HepG2 (cell line): ENCODE results near the gene EBF4. TPM values are rescaled to one million over a fixed set of nuclear protein-coding genes. Genes with fewer than 3 reads are reported as not detected.

Experiments used
- AHR ChIP-seq: IDR thresholded peaks from 2 replicates; pipeline ENCODE4 v1.6.1; 2018; ENCODE audit warnings: missing genetic modification reagents, missing compliant biosample characterization
- FOXC1 ChIP-seq: sonication (generic); formaldehyde crosslinking; IDR thresholded peaks from 2 replicates; pipeline ENCODE4 v1.8.0; 2022; ENCODE audit warnings: mild to moderate bottlenecking, missing genetic modification reagents, borderline replicate concordance
- HDAC6 ChIP-seq: fragments of 200-600 bp; sonication (generic); IDR thresholded peaks from 2 replicates; pipeline ENCODE4 v1.7.0; 2017; ENCODE audit warnings: mild to moderate bottlenecking, antibody characterized with exemption, low read length, low read depth
- HES4 ChIP-seq: sonication (generic); formaldehyde crosslinking; IDR thresholded peaks from 2 replicates; pipeline ENCODE4 v1.9.0; 2021; ENCODE audit warnings: mild to moderate bottlenecking, missing genetic modification reagents, borderline replicate concordance
- KDM6A ChIP-seq: IDR thresholded peaks from 2 replicates; pipeline ENCODE4 v1.6.1; 2016; ENCODE audit warnings: low read depth
- LRRFIP1 ChIP-seq: sonication (generic); formaldehyde crosslinking; conservative IDR thresholded peaks from 2 replicates; pipeline ENCODE4 v1.4.0; 2020; ENCODE audit warnings: missing genetic modification reagents
- NFE2L1 ChIP-seq: sonication (generic); formaldehyde crosslinking; IDR thresholded peaks from 2 replicates; pipeline ENCODE4 v1.4.0; 2020; ENCODE audit warnings: missing genetic modification reagents, mild to moderate bottlenecking, borderline replicate concordance
- NPAS2 ChIP-seq: sonication (generic); formaldehyde crosslinking; IDR thresholded peaks from 2 replicates; pipeline ENCODE4 v1.8.0; 2022; ENCODE audit warnings: mild to moderate bottlenecking, missing genetic modification reagents, borderline replicate concordance
- PBX3 ChIP-seq: sonication (generic); formaldehyde crosslinking; IDR thresholded peaks from 2 replicates; pipeline ENCODE4 v1.8.1; 2023; ENCODE audit warnings: missing genetic modification reagents, inconsistent platforms, borderline replicate concordance
- REXO4 ChIP-seq: sonication (generic); formaldehyde crosslinking; IDR thresholded peaks from 2 replicates; pipeline ENCODE4 v1.8.0; 2022; ENCODE audit warnings: missing genetic modification reagents, mild to moderate bottlenecking, borderline replicate concordance
- SMYD3 ChIP-seq: sonication (generic); formaldehyde crosslinking; IDR thresholded peaks from 2 replicates; pipeline ENCODE4 v1.8.1; 2023; ENCODE audit warnings: mild to moderate bottlenecking, missing genetic modification reagents
- SNAI1 ChIP-seq: sonication (generic); formaldehyde crosslinking; IDR thresholded peaks from 2 replicates; pipeline ENCODE4 v1.5.0; 2020; ENCODE audit warnings: mild to moderate bottlenecking, missing genetic modification reagents, borderline replicate concordance
- TGIF2 ChIP-seq: IDR thresholded peaks from 2 replicates; pipeline ENCODE4 v1.6.1; 2016; ENCODE audit warnings: control low read depth, missing compliant biosample characterization
- THAP7 ChIP-seq: sonication (generic); formaldehyde crosslinking; IDR thresholded peaks from 2 replicates; pipeline ENCODE4 v1.8.1; 2023; ENCODE audit warnings: mild to moderate bottlenecking, missing genetic modification reagents
- ZFYVE20 ChIP-seq: sonication (generic); formaldehyde crosslinking; IDR thresholded peaks from 2 replicates; pipeline ENCODE4 v1.8.0; 2023; ENCODE audit warnings: low read depth, mild to moderate bottlenecking, moderate library complexity, missing genetic modification reagents, borderline replicate concordance
- ZNF136 ChIP-seq: sonication (generic); formaldehyde crosslinking; IDR thresholded peaks from 2 replicates; pipeline ENCODE4 v1.8.1; 2022; ENCODE audit warnings: low read depth, mild to moderate bottlenecking, moderate library complexity, missing genetic modification reagents
- ZNF326 ChIP-seq: sonication (generic); formaldehyde crosslinking; IDR thresholded peaks from 2 replicates; pipeline ENCODE4 v1.4.0; 2020; ENCODE audit warnings: missing genetic modification reagents, borderline replicate concordance
- ZNF343 ChIP-seq: sonication (generic); formaldehyde crosslinking; IDR thresholded peaks from 2 replicates; pipeline ENCODE4 v1.4.0; 2020; ENCODE audit warnings: mild to moderate bottlenecking, missing genetic modification reagents
- ZNF468 ChIP-seq: sonication (generic); formaldehyde crosslinking; IDR thresholded peaks from 2 replicates; pipeline ENCODE4 v1.8.0; 2022; ENCODE audit warnings: mild to moderate bottlenecking, moderate library complexity, missing genetic modification reagents
- ZNF501 ChIP-seq: sonication (generic); formaldehyde crosslinking; IDR thresholded peaks from 2 replicates; pipeline ENCODE4 v1.5.1; 2020; ENCODE audit warnings: mild to moderate bottlenecking, moderate library complexity, missing genetic modification reagents
- ZNF570 ChIP-seq: sonication (generic); formaldehyde crosslinking; IDR thresholded peaks from 2 replicates; pipeline ENCODE4 v1.4.0; 2020; ENCODE audit warnings: mild to moderate bottlenecking, missing genetic modification reagents, borderline replicate concordance
- ZNF770 ChIP-seq: sonication (generic); formaldehyde crosslinking; IDR thresholded peaks from 2 replicates; pipeline ENCODE4 v1.5.0; 2020; ENCODE audit warnings: mild to moderate bottlenecking, missing genetic modification reagents
- polyA plus RNA-seq, 8 experiments: library from polyadenylated mRNA; depleted of rRNA in 3 of 8; stranded (reverse) in 7 of 8; unstranded in 1 of 8; fragments of >200 nt; fragmentation: Illumina TruSeq in 4 of 8; extraction: Trizol in 4 of 8; gene quantifications; 2 replicates each; pipeline versions ENCODE4 v1.2.1 to v1.2.3, GENCODE V29; 2011 to 2016; ENCODE audit warnings: low read depth in 4 of 8, missing spikeins in 1 of 8, mixed read lengths in 1 of 8; ENCODE audit not compliant: insufficient read depth in 1 of 8
- total RNA-seq, 5 experiments: library from RNA; depleted of rRNA; stranded (reverse); fragments of >200 nt; fragmentation: Illumina TruSeq; extraction: Trizol; gene quantifications; 2 replicates each; pipeline ENCODE4 v1.2.3, GENCODE V29; 2016; ENCODE audit warnings: low read depth in 1 of 5

EBF4 gene
- total and polyA plus RNA-seq, 2 of the 13 experiments (the other 11 are each of a cell fraction or from before 2014, with no cell fraction given): 0.84 to 2.2 TPM

GRCh38 chr20:2652724-2653555, 39.6 kb upstream of the EBF4 start (continued):
- TF ChIP-seq ZNF136 (CRISPR knock-in tag): peak; percentile 43; the same call in 1 of the 2 replicates
- TF ChIP-seq NFE2L1: no peak; the same call in 1 of the 2 replicates
- no peak for TF ChIP-seq SMYD3 (CRISPR knock-in tag)
- TF ChIP-seq ZNF501 (CRISPR knock-in tag): peak; percentile 95
- TF ChIP-seq ZNF326 (CRISPR knock-in tag): no peak
- TF ChIP-seq HES4: peak; percentile 91
- peak; percentile 84; the same call in 1 of the 2 replicates for TF ChIP-seq AHR
- TF ChIP-seq THAP7: peak; percentile 88
- TF ChIP-seq ZNF343 (CRISPR knock-in tag): peak; percentile 78
- peak; percentile 48; the same call in 1 of the 2 replicates for TF ChIP-seq REXO4 (CRISPR knock-in tag)
- TF ChIP-seq PBX3 (CRISPR knock-in tag): peak; percentile 23; the same call in 1 of the 2 replicates
- TF ChIP-seq ZFYVE20 (CRISPR knock-in tag): no peak; the same call in 1 of the 2 replicates
- no peak; the same call in none of the 2 replicates for TF ChIP-seq ZNF770 (CRISPR knock-in tag)
- peak; percentile 64 for TF ChIP-seq TGIF2 (CRISPR knock-in tag)
- peak; percentile 80; the same call in 1 of the 2 replicates for TF ChIP-seq FOXC1 (CRISPR knock-in tag)
- TF ChIP-seq HDAC6: no peak
- TF ChIP-seq KDM6A (CRISPR knock-in tag): no peak
- TF ChIP-seq LRRFIP1 (CRISPR knock-in tag): no peak
- no peak for TF ChIP-seq NPAS2 (CRISPR knock-in tag)
- TF ChIP-seq ZNF570 (CRISPR knock-in tag): no peak; the same call in 1 of the 2 replicates
- peak; percentile 94; the same call in 1 of the 2 replicates for TF ChIP-seq ZNF468 (CRISPR knock-in tag)
- peak; percentile 22; the same call in 1 of the 2 replicates for TF ChIP-seq SNAI1
